ENCODE results near the gene FGFBP3.

DNA sequence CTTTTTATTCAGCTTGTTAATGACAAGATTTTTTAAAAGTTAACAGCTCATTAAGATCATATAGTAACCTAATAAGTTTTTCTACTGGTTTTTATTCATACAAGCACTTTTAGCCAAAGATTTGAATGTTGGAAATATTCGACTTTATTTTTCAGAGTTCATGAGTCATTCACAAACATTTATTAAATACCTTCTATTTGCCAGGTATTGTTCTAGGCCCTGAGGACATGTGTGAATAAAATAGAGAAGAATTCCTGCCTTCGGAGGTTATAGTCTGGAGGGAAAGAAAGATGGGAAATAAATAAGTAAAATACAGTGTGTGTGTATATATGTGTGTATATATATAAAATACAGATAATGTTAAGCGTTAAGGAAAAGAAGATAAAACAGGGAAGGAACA is 45.8 kb upstream of the FGFBP3 start:
- TF ChIP-seq CTCF (IDR thresholded peaks at IDR 0.05) (no peak), POLR2AphosphoS5 (IDR thresholded peaks at IDR 0.05) (no peak)
